ENCODE measurements around the gene GRAMD1B.
A peak's percentile ranks its signal among the peaks of the same experiment; 100 is the strongest.

Gene GRAMD1B

DNA sequence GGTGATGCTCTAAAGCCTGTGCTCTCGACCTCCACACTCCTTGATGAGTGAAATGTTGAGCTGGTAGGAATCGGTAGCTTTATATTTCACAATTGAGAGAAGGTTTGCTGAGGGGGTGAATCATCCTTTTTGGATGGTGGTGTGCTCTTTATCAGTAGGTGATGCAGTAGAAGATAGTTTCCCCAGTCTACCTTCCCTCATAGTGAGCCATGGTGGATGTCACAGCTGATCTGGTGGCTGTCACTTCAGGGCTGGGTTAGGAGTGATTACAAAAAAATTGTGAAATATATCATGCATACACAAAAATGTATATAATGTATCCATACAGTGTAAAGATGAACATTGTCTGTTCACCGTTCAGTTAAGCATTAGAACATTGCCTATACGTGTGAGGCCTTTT lies 105.3 kb downstream of the GRAMD1B start:
- DNase-seq (ENCODE audit: low spot score) = no peak

DNA sequence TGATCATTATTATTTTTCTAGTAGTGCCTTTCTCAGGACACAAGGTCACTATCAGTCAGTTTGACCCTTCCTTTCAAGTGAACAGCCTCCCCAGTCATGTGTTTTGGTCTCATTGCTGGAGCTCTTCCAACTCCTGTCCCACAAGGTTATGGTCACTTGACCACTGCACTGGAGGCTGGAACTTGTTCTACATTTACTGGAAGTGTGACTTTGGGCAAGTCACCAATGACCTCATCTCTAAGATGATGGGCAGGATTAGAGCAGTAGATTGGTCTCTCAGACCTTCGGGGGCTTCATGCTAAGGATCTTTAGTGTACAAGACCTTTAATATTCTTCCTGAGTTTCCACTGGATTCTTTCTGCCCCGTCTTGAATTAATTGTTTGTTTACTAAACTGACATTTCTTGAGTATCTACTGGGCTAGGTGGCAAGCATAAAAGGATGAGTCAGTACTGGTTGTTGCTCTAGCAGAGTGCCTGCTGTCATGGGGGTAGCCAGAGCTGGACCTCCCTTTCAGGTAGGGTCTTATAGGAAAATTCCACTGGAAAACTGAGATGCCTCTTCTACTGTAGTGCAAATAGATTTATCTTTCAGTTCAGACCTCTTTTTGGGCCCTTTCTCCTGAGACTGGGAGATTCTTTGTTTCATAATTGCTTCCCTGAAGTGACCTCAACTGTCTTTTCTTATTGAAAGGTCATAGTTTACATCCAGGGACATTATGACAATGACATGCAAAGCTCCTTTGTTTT lies 106.8 kb downstream of the GRAMD1B start:
- DNase-seq (ENCODE audit: low spot score) = peak; percentile 40

DNA sequence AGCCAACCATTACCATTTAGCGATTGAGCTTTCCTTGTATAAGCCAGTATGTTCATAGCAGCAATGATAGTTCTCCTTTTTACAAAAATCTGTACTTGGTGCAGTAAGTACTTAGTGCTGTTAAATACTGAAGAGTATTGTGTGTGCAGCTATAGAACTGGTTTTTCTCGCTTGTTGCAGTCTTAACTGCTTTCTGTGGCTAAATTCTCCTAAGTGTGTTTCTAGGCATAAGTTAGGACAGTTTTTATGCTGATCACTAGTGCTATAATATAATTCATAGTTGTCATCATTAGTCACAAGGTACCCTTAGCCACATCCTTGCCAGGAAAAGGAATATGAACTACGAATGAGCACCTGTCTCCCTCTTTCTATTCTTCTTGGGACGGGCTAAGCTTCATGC lies 107.7 kb downstream of the GRAMD1B start:
- DNase-seq (ENCODE audit: low spot score) = no peak

- peak; percentile 68 for DNase-seq (ENCODE audit: low spot score)
These were observed 113.7 kb downstream of the GRAMD1B start for GRCh38 chr11:123543797-123544196.

DNA sequence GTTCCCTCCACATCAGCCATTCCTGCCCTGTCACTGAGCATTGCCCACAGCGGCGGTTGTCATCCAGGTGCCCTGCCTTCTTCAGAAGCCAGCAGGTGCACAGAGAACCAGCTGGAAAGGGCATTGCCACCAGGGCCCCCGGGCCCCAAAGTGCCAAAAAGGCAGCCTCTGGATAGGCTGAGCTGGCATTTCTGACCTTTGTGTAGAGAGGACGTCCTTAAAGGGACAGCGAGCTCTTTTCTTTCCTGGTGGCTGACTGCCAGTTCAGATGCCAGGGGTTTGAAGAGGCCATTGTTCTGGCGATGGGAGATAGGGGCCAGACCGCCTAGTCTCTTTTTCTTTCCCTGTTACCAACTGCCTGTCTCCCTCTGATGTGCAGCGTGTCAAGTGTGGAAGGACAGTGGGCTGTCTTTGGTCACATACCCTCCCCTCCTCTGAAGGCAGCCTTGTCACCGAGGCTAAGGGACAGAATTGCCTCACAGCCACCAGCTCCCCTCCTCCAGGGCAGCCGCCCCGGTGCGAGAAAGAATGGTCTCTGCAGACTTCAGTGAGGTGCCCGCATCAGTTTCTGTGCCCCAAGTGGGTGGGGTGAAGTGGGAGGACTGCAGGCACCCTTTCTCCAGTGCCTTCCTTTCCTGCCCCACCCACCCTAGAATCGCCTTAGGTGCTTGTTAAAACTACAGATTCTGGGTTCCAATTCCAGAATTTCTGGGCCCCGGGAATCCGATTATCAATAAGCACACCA lies 114.7 kb downstream of the GRAMD1B start:
- DNase-seq (ENCODE audit: low spot score) = no peak

DNA sequence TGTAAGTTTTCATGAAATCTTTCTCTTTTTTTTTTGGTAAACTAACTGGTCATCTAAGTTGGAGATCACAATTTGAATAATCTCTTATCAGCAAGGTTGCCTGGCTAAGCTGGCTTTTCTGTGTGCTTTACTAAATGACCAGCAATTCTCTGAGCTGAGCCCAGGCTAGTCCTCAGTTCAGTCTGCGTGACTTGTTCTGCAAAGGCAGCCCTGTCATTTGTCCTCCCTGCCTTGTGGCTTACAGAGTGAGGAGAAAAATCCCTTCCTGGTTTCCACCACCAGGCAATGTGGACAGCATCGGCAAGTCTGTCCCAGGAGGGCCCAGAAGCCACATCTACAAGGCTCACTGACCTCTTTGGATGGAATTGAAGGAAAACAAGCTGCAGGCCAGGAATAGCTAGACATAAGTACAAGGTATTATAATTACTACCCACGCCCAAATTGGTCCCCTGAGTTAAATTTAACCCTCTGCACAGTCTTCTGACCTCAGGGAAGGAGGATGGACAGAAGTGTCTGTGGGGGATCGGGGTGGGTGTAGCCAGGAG lies 115.7 kb downstream of the GRAMD1B start:
- DNase-seq (ENCODE audit: low spot score) = no peak

DNA sequence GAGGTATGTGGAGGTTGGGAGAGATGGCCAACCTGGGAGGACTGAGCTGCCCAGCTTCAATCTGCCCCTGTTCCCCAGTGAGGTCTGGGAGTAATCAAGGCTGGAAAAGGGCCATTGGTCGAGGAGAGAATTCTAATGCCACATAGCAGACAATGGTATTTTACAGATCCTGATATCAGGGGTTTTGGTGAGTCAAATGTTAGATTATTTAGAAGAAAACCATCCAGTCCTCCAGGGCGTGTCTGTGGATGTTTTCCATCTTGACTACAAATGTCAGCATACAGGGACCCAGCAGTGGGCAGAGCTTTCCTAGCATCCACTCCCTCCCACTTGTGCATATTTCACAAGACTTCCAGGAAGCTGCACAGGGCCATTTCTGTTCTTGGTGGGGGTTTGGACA lies 116.4 kb downstream of the GRAMD1B start:
- no peak for DNase-seq (ENCODE audit: low spot score)

DNA sequence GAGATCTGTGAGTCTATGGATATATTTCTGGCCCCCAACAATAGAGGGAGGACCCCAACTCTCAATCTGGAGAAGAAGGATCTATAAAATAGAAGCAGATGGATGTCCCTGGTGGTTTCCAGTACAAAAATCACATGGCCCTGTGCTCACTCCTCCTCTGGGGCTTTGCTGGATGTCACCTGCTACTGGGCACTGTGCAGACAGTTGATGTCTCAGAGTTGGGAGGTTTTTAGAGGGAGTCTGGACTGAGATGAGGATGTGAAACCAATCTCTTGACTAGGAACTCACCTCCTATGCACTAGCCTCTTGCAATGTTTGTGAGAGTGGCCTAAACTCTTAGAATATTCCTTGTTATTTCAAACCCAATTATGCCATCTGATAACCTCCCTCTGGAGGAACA lies 117.1 kb downstream of the GRAMD1B start:
- no peak for DNase-seq (ENCODE audit: low spot score)

- no peak for DNase-seq (ENCODE audit: low spot score)
These were observed 118.7 kb downstream of the GRAMD1B start for GRCh38 chr11:123548774-123549173.

DNA sequence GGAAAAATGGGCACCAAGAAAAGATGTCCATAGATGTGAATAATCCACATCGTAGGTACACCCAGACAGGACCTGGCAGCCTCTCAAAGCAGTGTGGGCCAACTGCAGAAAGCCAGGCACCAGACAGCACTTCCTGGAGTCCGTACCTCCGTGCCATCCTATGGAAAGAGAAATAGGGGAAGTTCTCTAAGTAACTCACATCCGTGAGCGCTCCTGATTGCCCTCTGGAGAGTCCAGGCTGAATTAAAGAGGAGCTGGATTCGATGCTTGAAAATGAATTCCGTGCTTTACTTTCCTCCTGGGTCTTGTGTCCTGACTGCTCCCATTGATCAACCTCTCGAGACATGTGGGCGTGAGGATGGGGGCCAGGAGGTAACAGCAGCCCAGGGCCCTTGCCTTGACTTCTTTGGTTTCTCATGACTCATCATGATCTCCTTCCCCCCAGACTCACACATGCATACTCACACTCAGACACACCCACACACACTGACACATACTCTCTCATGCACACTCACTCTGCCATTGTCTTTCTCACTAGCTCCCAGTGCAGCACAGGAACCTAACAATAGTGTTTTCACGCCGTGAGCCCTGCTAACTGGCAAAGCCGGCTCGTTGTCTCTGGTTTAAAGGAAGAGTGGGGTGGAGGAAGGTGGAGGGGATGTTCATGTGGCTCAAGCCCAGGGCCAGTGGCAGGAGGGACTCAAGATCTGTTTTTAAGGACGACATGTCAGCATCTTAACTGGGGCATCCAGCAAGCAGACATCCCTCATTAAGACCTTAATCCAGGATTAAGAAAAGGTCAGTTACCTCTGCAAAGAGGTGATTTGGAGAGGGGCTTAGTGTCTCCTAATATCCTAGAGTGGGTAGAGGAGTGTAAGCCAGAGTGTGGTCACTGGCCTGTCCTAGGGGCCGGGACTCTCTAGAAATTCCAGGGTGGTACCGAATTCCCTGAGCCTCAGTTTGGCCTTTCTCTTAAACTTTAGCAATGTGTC lies 120.2 kb downstream of the GRAMD1B start:
- no peak for DNase-seq (ENCODE audit: low spot score)

DNA sequence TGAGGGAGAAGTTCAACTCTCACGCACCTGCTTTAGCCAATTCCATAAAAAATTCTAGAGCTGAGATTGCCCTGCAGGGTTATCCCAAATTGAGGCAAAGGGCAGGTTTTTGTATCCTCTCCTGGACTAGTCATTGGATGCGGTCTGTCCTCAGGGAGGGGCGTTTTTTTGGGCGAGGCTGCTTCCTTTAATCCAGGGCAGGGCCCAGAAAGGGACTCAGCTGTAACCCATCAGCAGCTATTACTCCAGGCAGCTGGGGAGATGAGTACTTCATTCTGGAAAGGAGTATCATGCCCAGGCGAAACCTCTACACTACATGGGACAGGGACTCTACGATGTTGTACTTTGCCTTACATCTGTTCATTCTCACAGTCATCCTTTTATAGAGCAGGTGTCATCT lies 121.0 kb downstream of the GRAMD1B start:
- DNase-seq (ENCODE audit: low spot score) = no peak

DNA sequence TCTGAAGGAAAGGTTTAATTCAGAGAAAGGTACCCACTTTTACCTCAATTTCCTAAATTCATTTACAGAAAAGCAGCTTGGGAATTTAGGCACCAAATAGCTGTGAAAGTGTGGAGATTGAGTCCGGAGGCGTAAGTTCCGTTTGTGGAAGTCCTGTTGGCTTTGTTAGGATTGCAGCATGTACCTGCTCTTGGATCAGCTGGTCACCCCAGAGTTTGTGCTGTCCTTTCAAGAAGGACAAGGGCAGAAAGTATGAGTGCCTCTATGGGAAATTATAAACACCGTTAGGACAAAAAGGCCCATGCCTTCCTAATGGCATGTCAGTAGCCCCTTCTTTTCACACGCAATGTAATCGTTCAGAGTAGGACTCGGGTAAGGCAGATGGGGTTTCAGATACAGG lies 126.6 kb downstream of the GRAMD1B start:
- no peak for DNase-seq (ENCODE audit: low spot score)

DNA sequence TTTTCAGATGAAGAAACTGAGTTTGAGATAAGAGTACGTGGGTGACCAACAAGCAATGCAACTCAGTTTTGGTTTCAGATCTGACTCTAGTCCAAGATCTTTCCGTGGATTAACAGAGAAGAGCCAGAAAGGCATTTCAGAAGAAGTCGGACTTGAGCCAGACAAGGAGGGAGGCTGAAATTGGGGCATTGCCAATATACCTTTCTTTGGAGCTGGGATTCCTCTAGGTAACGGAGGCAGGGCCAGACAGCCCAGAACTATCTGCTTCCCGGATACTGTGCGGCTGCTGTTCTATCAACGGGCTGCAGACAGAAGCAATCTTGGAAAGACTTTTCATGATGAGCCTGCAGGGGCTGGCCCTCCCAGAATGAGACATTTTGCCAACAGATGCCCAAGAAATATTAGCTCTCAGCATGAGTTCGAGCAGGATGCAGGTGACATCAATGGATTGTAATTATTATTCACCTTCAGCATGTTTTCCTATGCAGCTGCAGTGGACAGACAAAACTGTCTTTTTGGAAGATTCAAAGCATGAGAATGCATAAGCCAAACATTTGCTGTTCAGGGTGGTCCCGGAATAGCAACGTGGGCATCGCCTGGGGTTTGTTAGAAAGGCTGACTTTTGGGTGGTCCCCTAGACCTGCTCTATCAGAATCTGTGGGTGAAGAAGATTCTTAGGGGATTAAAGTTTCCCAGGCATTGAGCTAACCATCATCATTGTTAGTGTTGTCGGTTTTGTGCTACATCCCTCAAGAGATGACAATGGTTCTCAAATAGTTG lies 128.7 kb downstream of the GRAMD1B start:
- no peak for DNase-seq (ENCODE audit: low spot score)

DNA sequence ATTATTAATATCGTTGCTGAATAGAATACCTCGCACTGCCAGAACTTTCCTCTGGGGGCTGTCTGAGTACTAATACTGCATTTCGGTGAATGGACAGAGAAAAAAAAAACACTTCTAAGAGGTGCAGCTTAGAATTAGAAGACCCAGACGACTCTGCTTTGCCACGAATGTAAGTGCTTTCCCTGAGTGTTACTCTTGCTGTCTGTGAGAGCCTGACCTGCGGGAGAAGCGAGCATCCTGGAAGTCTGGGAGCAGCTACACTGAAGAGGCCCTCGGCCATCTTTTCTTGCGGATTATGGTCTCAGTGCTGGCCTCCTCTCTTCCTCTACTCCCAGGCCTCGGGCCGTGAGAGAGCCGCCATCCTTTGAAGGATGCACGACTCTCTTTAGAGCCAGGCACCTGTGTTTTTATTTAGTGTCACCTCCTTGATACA lies 129.5 kb downstream of the GRAMD1B start:
- DNase-seq (ENCODE audit: low spot score) = no peak

GRCh38 chr11:123560006-123560405 lies 129.9 kb downstream of the GRAMD1B start:
- peak; percentile 47 for DNase-seq (ENCODE audit: low spot score)

- DNase-seq (ENCODE audit: low spot score) = no peak
These were observed 131.3 kb downstream of the GRAMD1B start for GRCh38 chr11:123561431-123561800.

GRCh38 chr11:123562158-123562557 lies 132.1 kb downstream of the GRAMD1B start:
- DNase-seq (ENCODE audit: low spot score) = no peak

GRCh38 chr11:123562829-123563228 lies 132.8 kb downstream of the GRAMD1B start:
- DNase-seq (ENCODE audit: low spot score) = no peak

GRCh38 chr11:123564221-123564620 lies 134.2 kb downstream of the GRAMD1B start:
- no peak for DNase-seq (ENCODE audit: low spot score)

DNA sequence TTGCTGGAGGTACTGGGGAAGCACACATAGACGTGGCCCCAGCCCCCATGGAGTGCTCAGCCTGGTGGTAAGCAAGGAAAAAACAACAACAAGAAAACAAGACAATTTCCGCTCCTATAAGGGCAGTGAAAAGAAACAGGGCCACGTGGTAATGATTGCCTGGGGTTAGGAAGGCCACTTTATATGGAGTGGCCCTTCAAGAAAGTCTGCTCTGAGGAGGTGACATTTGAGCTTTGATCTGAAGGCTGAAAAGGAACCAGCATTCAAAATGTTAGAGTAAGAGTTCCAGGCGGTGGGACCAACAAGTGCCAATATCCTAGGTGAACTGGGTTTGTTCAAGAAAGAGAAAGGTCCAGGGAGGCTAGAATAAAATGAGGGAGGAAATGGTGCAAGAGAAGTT lies 136.8 kb downstream of the GRAMD1B start:
- DNase-seq (ENCODE audit: low spot score) = no peak

GRCh38 chr11:123567466-123567865 lies 137.4 kb downstream of the GRAMD1B start:
- DNase-seq (ENCODE audit: low spot score) = no peak

Measured in kidney tubule cell (primary cell).